CD14-positive monocyte (primary cell): Measurements from ENCODE around the gene SCN8A. TPM values are rescaled to one million over a fixed set of nuclear protein-coding genes. Genes with fewer than 3 reads are reported as not detected.
A peak's percentile ranks its signal among the peaks of the same experiment; 100 is the strongest.

ENCODE experiments used
- DNase-seq, 3 donors: peaks; one replicate each; pipeline ENCODE4 v3.0.0-alpha.2; 2011 to 2022
- H2AFZ ChIP-seq: 2 replicates; pipeline ENCODE4 v1.6.0; 2012; ENCODE audit warnings: mild to moderate bottlenecking, low read depth, low read length, inconsistent platforms; ENCODE audit not compliant: insufficient read depth, poor library complexity, severe bottlenecking
- H3K27ac ChIP-seq, 2 donors: 1 replicate in 1 of 2; 2 replicates in 1 of 2; pipeline ENCODE4 v1.5.1; 2012 to 2013; ENCODE audit warnings: low read length in 2 of 2, control low read depth in 1 of 2, inconsistent platforms in 1 of 2, low read depth in 1 of 2, mild to moderate bottlenecking in 1 of 2
- H3K27me3 ChIP-seq, 2 donors: one replicate each; pipeline versions ENCODE4 v1.6.0 to v1.6.1; 2011 to 2013; ENCODE audit warnings: low read length in 2 of 2; ENCODE audit not compliant: control insufficient read depth in 2 of 2, insufficient read depth in 2 of 2
- H3K36me3 ChIP-seq, 2 donors: replicated peaks in 1 of 2; 1 replicate in 1 of 2; 2 replicates in 1 of 2; pipeline versions ENCODE4 v1.5.1 to v1.6.1; 2012 to 2013; ENCODE audit warnings: low read length in 2 of 2, control low read depth in 1 of 2, inconsistent platforms in 1 of 2, mild to moderate bottlenecking in 1 of 2; ENCODE audit not compliant: insufficient read depth in 2 of 2, control insufficient read depth in 1 of 2
- H3K4me1 ChIP-seq, 2 donors: 1 replicate in 1 of 2; 2 replicates in 1 of 2; pipeline versions ENCODE4 v1.5.1 to v1.6.1; 2012 to 2013; ENCODE audit warnings: low read length in 2 of 2, control low read depth in 1 of 2, inconsistent platforms in 1 of 2, mild to moderate bottlenecking in 1 of 2, moderate library complexity in 1 of 2; ENCODE audit not compliant: insufficient read depth in 2 of 2, control insufficient read depth in 1 of 2
- H3K4me2 ChIP-seq: replicated peaks from 2 replicates; pipeline ENCODE3; 2012; ENCODE audit warnings: low read length, moderate library complexity, mild to moderate bottlenecking; ENCODE audit not compliant: poor library complexity, severe bottlenecking; ENCODE audit errors: extremely low read depth
- H3K4me3 ChIP-seq, 3 experiments: fragments of 200-600 bp in 1 of 3; sonication (generic) in 1 of 3; replicated peaks in 1 of 3; 1 replicate in 2 of 3; 2 replicates in 1 of 3; pipeline ENCODE4 v1.5.1; 2011 to 2013; ENCODE audit warnings: low read length in 3 of 3, mild to moderate bottlenecking in 3 of 3, control low read depth in 2 of 3, low read depth in 2 of 3, inconsistent platforms in 1 of 3, moderate library complexity in 1 of 3
- H3K79me2 ChIP-seq: 2 replicates; pipeline ENCODE4 v1.6.0; 2012; ENCODE audit warnings: mild to moderate bottlenecking, control low read depth, inconsistent platforms, low read length, moderate library complexity; ENCODE audit not compliant: insufficient read depth
- H3K9ac ChIP-seq: 2 replicates; pipeline ENCODE4 v1.6.0; 2017; ENCODE audit warnings: low read length, mild to moderate bottlenecking; ENCODE audit not compliant: insufficient read depth, poor library complexity, severe bottlenecking
- H3K9me3 ChIP-seq, 2 donors: replicated peaks in 1 of 2; 1 replicate in 1 of 2; 2 replicates in 1 of 2; pipeline versions ENCODE4 v1.5.1 to v1.6.1; 2012 to 2013; ENCODE audit warnings: low read length in 2 of 2, control low read depth in 1 of 2; ENCODE audit not compliant: control insufficient read depth in 1 of 2, insufficient read depth in 1 of 2
- H4K20me1 ChIP-seq: 2 replicates; pipeline ENCODE4 v1.6.0; 2012; ENCODE audit warnings: mild to moderate bottlenecking, low read length, control low read depth, moderate library complexity; ENCODE audit not compliant: insufficient read depth
- H3K27ac Mint-ChIP-seq, 7 donors: one replicate each; pipeline ENCODE4 v1.8.0; 2020; ENCODE audit warnings: mild to moderate bottlenecking in 7 of 7, mixed read lengths in 7 of 7, moderate library complexity in 6 of 7, inconsistent platforms in 2 of 7
- H3K27me3 Mint-ChIP-seq, 3 donors: one replicate each; pipeline ENCODE4 v1.8.0; 2021 to 2022; ENCODE audit warnings: low read depth in 3 of 3, mild to moderate bottlenecking in 3 of 3, mixed read lengths in 3 of 3, moderate library complexity in 3 of 3, inconsistent platforms in 1 of 3
- H3K36me3 Mint-ChIP-seq, 2 donors: one replicate each; pipeline ENCODE4 v1.8.0; 2020; ENCODE audit warnings: mixed read lengths in 2 of 2, inconsistent platforms in 1 of 2, mild to moderate bottlenecking in 1 of 2
- H3K4me1 Mint-ChIP-seq: one replicate; pipeline ENCODE4 v1.8.0; 2020; ENCODE audit warnings: mild to moderate bottlenecking, mixed read lengths
- H3K4me3 Mint-ChIP-seq, 2 donors: one replicate each; pipeline ENCODE4 v1.8.0; 2020; ENCODE audit warnings: mild to moderate bottlenecking in 2 of 2, mixed read lengths in 2 of 2, moderate library complexity in 1 of 2
- H3K9me3 Mint-ChIP-seq, 7 donors: one replicate each; pipeline ENCODE4 v1.8.0; 2020 to 2022; ENCODE audit warnings: mixed read lengths in 7 of 7, mild to moderate bottlenecking in 6 of 7, moderate library complexity in 6 of 7, inconsistent platforms in 2 of 7
- WGBS: methylation state at CpG from one replicate; pipeline ENCODE4 v1.1.5; 2013; ENCODE audit warnings: missing lambda C conversion rate; ENCODE audit not compliant: insufficient coverage; 5-methylcytosine and 5-hydroxymethylcytosine counted together
- intact Hi-C, 2 donors: fragments of 100-400 bp; cut with micrococcal nuclease; formaldehyde crosslinking; loops; one replicate each; pipeline versions ENCODE4 v1.15.0 to v1.15.1; 2023
- polyA plus RNA-seq, 3 donors: library from polyadenylated mRNA; depleted of rRNA in 1 of 3; unstranded in 2 of 3; stranded (reverse) in 1 of 3; fragments of 300-500 nt in 2 of 3; fragments of >200 nt in 1 of 3; fragmentation: Illumina TruSeq in 2 of 3; gene quantifications; 1 replicate in 2 of 3; 2 replicates in 1 of 3; pipeline ENCODE4 v1.2.3, GENCODE V29; 2012 to 2021
- TF ChIP-seq, protein P1 (sequence below): fragments of 200-600 bp; IDR thresholded peaks from one replicate; pipeline ENCODE4 v1.8.0; 2022; ENCODE audit warnings: antibody characterized with exemption, mild to moderate bottlenecking

SCN8A gene
- polyA plus RNA-seq, 3 donors = 0.03 TPM; not detected in 2

- Mint-ChIP-seq H3K4me3 (peak overlapping the region; percentile 59 to 72), H3K27ac (peak overlapping the region in 1 of 7 donors; percentile 25), H3K4me1 (peaks cover 30% of the 10 kb centered on the region), H3K36me3 (peaks cover 0 to 12% of the 10 kb centered on the region in 2 donors), H3K27me3 (peaks cover 10 to 33% (median 25%) of the 10 kb centered on the region in 3 donors), H3K9me3 (peaks cover 0 to 5% (median 0%) of the 10 kb centered on the region in 7 donors)
- 5% methylated on average over 32 of the region's 34 CpGs for WGBS
- H3K4me2 ChIP-seq = peak overlapping the region; percentile 77
- H3K79me2 ChIP-seq = no peaks in the 10 kb centered on the region
- no peak overlapping the region for H3K27ac ChIP-seq
- TF ChIP-seq, protein P1, sequence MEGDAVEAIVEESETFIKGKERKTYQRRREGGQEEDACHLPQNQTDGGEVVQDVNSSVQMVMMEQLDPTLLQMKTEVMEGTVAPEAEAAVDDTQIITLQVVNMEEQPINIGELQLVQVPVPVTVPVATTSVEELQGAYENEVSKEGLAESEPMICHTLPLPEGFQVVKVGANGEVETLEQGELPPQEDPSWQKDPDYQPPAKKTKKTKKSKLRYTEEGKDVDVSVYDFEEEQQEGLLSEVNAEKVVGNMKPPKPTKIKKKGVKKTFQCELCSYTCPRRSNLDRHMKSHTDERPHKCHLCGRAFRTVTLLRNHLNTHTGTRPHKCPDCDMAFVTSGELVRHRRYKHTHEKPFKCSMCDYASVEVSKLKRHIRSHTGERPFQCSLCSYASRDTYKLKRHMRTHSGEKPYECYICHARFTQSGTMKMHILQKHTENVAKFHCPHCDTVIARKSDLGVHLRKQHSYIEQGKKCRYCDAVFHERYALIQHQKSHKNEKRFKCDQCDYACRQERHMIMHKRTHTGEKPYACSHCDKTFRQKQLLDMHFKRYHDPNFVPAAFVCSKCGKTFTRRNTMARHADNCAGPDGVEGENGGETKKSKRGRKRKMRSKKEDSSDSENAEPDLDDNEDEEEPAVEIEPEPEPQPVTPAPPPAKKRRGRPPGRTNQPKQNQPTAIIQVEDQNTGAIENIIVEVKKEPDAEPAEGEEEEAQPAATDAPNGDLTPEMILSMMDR = no peak
- peak overlapping the region in 2 of 3 experiments; percentile 16 to 76 for H3K4me3 ChIP-seq
- DNase-seq = no peak
- intact Hi-C loops = loop anchor here (5.0 to 10.0 kb wide), 2 partner anchors 58 to 389 kb away; partner anchors contain the start of gene SLC4A8 (in 1 of the 2)
- peak overlapping the region; percentile 97 for H2AFZ ChIP-seq
- peaks cover 20 to 36% of the 10 kb centered on the region in 2 donors for H3K4me1 ChIP-seq
- peak overlapping the region; percentile 79 for H3K9ac ChIP-seq
- no peaks in the 10 kb centered on the region for H3K9me3 ChIP-seq
- no peaks in the 10 kb centered on the region for H4K20me1 ChIP-seq
- H3K27me3 ChIP-seq = peaks cover 0 to 17% of the 10 kb centered on the region in 2 donors
- H3K36me3 ChIP-seq = no peaks in the 10 kb centered on the region
Observed at GRCh38 chr12:51813931-51814310, 222.9 kb downstream of the SCN8A start.

DNA sequence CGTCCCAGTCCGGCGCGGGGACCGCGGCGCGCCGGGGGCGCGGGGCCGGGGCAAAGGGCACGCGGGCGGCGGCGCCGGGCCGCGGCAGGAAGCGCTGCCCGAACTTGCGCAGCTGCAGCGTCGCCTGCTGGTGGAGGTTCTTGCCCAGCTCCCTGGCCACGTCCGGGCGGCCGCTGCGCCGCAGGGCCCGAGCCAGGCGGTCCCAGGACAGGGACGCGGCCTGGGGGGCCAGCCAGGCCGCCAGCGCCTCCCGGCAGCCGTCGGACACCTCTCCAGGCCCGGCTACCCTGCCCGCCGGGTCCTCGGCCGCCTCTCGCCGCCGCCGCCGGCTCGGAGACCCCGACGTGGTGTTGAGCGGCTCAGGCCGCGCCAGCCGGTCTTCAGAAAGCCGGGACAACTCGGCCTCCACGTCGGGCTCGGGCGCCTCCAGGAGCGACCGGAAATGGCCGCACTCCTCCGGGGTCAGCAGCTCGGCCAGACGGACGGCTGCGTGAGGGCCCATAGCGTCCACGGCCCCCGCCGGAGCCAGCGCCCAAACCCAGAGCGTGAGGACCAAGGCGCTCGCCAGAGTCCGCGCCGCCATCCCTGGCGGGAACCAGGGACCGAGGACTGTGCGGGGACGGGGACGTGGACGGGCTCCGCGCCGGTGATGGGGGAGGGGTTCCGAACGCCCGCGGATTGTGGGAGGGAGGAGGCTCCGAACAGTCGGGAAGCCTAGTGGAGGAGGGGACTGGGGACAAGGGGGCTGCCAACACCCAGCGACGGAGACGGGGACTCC is 223.5 kb downstream of the SCN8A start:
- 2% methylated on average over 95 of the region's 100 CpGs for WGBS

More for the DNA sequence above, 223.5 kb downstream of the SCN8A start:
- H2AFZ ChIP-seq = peak overlapping the region; percentile 97
- H3K4me3 Mint-ChIP-seq = peak overlapping the region; percentile 70 to 78
- peaks cover 20 to 40% of the 10 kb centered on the region in 2 donors for H3K4me1 ChIP-seq
- H3K9ac ChIP-seq = peak overlapping the region; percentile 79
- H3K36me3 Mint-ChIP-seq = peaks cover 0 to 12% of the 10 kb centered on the region in 2 donors
- H3K9me3 ChIP-seq = no peaks in the 10 kb centered on the region
- intact Hi-C loops = loop anchor here (5.0 to 10.0 kb wide), 2 partner anchors 58 to 390 kb away; partner anchors contain the start of gene SLC4A8 (in 1 of the 2)
- peak overlapping the region in 2 of 7 donors; percentile 36 to 50 for H3K27ac Mint-ChIP-seq
- H3K4me3 ChIP-seq = peak overlapping the region; percentile 19 to 76 (median 35)
- peaks cover 32% of the 10 kb centered on the region for H3K4me1 Mint-ChIP-seq
- H4K20me1 ChIP-seq = no peaks in the 10 kb centered on the region
- H3K4me2 ChIP-seq = peak overlapping the region; percentile 77
- H3K27me3 ChIP-seq = peaks cover 0 to 17% of the 10 kb centered on the region in 2 donors
- no peaks in the 10 kb centered on the region for H3K36me3 ChIP-seq
- peak overlapping the region in 1 of 2 donors; percentile 26 for H3K27ac ChIP-seq
- TF ChIP-seq, protein P1 = peak; percentile 66
- H3K79me2 ChIP-seq = peaks cover 4% of the 10 kb centered on the region
- H3K9me3 Mint-ChIP-seq = peaks cover 0 to 5% (median 0%) of the 10 kb centered on the region in 7 donors
- H3K27me3 Mint-ChIP-seq = peaks cover 10 to 33% (median 25%) of the 10 kb centered on the region in 3 donors
- DNase-seq = peak; percentile 79 to 80 (median 80)
